DMS53 treated with DMSO at 0.1 percent for 48 hours (cell line): ENCODE data around the gene PSMA6.
"Not testable (repeated sequence)": the region's sequence is repeated elsewhere in the genome, so short reads cannot be mapped to it uniquely, and the experiment has no call there.

Experiments used
- DNase-seq: peaks from one replicate; lab custom pipeline; 2025; ENCODE audit not compliant: unreplicated experiment; lab: John Stamatoyannopoulos, UW

PSMA6 gene

DNA sequence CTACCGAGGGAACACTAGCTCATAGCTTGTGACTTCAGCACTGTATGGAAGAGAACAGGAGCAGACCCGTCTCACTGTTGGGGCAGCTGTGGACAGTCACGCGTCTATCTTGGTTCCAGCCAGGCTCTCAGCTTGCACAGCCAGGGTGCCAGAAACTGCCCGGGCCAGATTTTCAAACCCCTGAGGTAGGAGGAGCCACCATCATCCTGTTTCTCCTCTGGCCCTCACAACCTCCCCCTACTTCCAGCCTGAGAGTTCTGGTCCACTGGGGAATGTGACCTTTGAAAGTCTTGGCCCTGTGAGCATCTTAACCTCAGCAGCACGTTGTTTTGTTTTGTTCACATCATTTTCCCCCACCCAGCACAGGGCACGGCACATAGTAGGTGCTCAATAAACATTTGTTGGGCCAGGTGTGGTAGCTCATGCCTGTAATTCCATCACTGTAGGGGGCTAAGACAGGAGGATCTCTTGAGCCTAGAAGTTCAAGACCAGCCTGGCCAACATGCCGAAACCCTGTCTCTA, 50.4 kb downstream of the PSMA6 start:
- DNase-seq: no peak

GRCh38 chr14:35343702-35344101, 51.5 kb downstream of the PSMA6 start:
- DNase-seq: no peak

GRCh38 chr14:35344107-35344807, 52.1 kb downstream of the PSMA6 start:
- DNase-seq: no peak

GRCh38 chr14:35346738-35347322, 54.6 kb downstream of the PSMA6 start:
- no peak for DNase-seq

DNA sequence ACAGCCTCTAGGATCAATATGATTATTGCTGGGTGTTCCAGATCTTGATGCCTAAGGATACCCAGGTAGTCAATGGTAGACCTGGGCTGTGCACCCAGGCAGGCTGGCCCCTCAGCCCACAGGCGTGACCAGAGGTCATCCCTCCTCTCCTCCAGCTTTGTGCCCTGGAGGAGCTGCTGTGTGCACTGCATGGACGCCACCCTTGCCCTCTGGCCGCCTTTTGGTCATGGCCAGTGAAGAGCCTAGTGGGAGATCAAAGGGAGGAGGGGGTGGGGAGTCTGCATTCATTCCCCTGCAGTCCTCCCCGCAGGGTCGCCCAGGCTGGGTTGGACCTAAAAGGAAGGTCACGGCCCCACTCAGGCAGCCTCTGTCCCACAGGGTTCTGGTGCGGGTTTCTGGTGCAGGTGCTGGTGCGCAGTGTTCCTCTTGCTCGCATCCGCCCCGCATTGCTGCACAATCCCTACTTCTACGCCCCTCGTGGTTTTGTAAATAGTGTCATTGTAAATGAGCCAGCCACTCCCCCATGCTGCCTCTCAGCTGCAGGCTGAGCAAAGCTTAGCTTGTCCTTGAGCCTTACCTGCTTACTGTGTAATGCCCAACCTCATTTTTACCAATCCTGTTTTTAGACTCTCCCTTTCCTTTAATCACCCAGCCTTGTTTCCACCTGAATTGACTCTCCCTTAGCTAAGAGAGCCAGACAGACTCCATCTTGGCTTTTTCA, 55.3 kb downstream of the PSMA6 start:
- DNase-seq: no peak

DNA sequence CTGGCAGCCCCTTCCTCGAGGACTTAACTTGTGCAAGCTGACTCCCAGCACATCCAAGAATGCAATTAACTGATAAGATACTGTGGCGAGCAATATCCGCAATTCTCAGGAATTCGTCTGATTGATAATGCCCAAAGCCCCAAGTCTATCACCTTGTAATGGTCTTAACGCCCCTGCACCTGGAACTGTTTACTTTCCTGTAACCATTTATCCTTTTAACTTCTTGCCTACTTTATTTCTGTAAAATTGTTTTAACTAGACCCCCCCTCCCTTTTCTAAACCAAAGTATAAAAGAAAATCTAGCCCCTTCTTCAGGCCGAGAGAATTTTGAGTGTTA, 55.8 kb downstream of the PSMA6 start:
- DNase-seq: not testable (repeated sequence)

GRCh38 chr14:35349496-35350365, 57.5 kb downstream of the PSMA6 start:
- DNase-seq: no peak

- DNase-seq: no peak
Measured at GRCh38 chr14:35351497-35351896, 59.3 kb downstream of the PSMA6 start.

GRCh38 chr14:35351897-35352273, 59.7 kb downstream of the PSMA6 start:
- DNase-seq: no peak

DNA sequence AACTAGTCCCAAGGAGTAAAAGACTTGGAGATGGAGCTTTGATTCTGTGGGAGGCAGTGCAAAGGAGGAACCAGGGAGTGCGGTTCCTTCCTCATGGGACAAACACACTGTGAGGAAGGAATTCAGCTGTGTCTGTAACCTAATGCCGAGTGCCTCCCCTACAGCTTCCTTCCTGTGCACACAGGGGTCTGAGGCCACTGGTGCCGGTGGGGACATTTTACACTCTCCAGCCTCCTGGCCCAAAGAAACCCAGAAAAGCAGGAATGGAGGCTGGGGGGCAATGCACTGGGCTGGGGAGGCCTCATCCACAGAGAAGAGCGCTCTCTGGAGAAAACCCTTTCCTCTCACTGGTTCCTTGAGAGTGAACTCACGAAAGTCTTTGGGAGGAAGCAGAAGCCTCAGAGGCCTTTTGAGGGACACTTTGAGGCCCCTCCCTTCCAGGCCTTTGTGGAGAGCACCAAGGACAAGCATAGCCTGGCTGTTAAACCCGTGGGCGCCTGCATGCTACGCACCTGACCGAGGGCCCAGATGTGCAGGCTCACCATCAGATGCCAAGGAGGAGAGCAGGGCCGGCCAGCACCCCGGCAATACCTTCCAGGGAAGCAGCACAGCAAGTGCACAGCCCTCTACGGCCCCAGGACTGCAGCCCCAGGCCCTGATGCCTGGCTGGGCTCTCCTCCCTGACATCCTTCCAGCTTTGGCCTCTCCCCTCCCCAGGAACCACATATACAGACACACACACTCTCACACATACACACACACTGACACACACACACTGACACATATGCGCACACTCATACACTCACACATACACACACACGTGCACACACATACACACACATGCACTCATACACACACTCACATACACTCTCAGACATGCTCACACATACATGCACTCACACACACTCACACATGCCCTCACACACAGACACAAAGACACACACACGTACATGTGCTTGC, 60.4 kb downstream of the PSMA6 start:
- no peak for DNase-seq

DNA sequence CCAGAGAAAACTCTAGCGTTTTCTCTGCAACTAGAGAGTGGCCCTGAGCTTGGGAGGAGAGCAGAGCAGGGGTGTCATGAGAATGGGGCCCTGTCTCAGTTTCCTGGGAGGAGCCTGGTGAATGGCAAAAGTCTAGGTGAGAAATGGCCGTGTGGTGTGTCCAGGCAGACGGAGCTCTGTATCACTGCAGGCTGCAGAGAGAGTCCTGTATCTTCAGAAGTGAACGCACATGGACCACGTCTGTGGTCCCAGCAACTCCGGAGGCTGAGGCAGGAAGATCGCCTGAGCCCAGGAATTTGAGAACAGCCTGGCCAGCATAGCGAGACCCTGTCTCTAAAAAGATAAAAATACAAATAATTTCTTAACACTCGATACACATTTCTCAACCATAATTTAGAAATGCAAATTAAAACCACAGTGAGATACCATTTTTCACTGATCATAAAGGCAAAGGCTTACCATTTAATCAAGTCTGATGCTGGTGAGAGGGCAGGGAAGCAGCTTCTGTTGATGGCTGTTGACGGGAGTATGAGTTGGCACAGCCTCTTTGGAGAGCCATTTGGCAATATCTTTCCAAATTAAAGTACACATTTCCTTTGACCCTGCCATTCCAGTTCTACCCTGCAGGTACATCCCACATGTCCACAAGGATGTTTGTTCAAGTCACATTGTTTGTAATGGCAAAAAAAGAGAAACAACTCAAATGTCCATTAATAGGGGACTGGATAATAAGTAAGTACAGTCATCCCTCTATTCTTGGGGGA, 61.4 kb downstream of the PSMA6 start:
- peak; percentile 34 for DNase-seq

DNA sequence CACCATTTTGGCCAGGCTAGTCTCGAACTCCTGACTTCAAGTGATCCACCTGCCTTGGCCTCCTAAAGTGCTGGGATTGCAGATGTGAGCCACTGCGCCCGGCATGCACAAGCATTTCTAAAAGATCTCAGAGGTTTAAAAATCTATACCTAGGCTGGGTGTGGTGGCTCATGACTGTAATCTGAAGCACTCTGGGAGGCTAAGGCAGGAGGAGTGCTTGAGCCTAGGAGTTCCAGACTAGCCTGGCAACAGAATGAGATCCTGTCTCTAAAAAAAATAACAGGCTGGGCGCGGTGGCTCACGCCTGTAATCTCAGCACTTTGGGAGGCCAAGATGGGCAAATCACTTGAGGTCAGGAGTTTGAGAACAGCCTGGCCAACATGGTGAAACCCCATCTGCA, 63.1 kb downstream of the PSMA6 start:
- not testable (repeated sequence) for DNase-seq

DNA sequence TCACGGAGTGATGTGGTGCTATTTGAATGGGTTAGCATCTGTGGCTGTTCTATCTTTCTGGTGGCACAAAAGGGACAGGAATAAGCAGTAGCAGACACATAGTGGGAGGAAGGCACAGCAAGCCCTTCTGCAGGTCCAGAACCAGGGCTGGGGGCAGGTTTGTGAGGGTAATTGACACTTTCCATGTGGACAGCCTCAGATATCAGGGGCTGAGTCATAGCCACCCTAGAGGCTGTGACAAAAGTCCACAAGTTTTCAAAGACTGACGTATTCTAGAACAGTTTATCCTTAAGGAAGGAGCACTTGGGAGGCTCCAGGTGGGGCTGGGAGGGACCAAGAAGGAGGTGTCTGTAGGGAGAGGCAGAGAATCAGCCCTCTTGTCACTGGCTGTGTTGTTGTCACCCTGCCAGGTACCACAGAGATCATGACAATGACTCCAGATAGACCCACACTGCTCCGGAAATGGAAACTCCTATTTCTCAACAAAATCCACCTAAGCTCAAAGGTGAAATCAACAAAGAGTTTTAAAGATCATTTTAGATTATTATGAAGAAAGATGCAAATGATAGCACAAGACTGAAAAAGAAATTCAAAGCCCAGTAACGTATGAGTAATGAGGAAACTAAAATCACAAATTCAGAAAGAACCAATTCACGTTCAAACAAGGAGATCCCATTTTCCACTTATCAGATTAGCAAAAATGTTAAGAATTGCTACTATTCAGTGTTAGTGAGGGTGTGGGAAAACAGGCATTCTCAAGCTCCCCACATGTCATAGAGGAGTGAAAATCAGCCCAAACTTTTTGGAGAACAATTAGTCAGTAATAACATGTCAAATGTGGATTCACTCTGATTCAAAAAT, 64.0 kb downstream of the PSMA6 start:
- no peak for DNase-seq

DNA sequence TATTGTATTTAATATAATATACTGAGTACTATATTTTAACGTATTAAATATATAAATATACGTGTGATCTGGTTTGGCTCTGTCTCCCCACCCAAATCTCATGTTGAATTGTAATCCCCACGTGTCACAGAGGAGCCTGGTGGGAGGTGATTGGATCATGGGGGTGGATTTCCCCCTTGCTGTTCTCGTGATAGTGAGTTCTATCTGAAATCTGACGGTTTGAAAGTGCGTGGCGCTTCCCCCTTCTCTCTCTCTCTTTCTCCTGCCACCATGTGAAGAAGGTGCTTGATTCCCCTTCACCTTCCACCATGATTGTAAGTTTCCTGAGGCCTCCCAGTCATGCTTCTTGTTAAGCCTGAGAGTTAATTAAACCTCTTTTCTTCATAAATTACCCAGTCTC, 67.5 kb downstream of the PSMA6 start:
- not testable (repeated sequence) for DNase-seq

DNA sequence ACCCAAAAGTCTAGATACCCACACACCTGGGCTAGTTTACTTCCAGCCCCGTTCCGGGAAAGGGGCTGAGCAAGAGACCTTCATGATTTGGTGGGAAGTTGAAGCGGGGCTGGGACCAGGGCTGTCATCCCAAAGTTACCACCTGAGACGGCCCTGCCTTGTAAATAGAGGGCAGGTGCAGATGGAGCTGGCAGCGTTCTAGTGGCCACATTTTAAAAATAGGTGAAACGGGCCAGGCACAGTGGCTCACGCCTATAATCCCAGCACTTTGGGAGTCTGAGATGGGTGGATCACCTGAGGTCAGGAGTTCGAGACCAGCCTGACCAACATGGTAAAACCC, 68.9 kb downstream of the PSMA6 start:
- no peak for DNase-seq

DNA sequence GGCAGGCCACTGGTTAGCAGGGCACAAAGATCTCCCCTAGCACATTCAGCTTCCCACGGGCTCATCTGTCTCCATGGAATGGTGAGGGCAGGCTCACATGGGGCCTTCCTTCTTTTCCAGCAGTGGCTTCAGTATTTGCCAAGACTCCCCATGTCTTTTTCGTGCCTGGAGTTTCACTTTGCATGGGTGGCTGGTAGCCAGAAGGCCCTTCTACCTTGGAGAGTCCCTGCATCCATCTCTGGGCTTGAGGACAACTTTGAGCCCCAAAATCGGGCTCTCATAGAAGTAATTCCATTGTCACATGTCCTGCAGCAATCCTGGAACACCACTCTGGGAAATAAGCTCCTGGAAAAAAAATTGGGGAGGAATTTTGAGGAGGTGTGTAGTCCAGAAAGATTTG, 70.3 kb downstream of the PSMA6 start:
- no peak for DNase-seq

DNA sequence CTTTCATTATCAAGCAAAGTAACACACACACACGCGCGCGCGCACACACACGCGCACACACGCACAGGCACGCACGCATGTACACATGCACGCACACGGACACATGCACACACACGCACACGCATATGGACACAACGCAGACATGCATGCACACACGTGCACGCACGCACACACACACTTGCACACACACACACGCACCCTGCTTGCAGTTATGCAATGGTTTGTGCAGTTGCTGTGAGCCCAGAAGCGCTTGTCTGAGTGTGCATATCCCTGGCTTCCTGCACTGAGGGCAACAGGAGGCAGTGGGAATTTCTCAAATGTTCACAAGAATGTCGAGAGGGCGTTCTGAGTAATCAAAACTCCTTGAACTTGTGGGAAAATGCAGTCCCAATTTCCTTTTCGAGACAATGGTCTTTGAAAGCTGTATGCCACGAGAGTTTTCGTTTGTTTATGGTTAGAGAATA, 70.8 kb downstream of the PSMA6 start:
- no peak for DNase-seq
